NCI-H2029 (cell line): ENCODE data around the gene SMG6.

Experiments
- DNase-seq: peaks from one replicate; lab custom pipeline; 2025; lab: John Stamatoyannopoulos, UW

SMG6 gene

DNA sequence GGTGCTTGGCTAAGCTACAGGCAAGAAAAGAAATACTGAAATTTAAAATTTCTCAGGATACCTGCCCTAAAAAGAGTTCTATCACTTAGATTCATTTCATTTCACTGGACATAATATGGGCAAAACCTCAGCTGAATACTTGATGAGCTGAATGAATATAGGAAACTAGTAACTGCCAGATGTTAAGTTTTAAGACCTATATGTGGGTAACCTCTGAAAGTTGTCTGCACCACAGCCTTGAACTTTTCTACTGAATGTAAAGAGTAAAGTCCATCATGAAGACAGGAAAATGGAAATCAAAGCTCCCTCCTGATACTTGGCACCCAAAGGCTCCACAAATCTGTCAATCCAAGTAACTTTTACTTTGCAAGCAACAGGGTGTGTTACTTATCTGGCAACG lies 197.9 kb downstream of the SMG6 start:
- no peak for DNase-seq

DNA sequence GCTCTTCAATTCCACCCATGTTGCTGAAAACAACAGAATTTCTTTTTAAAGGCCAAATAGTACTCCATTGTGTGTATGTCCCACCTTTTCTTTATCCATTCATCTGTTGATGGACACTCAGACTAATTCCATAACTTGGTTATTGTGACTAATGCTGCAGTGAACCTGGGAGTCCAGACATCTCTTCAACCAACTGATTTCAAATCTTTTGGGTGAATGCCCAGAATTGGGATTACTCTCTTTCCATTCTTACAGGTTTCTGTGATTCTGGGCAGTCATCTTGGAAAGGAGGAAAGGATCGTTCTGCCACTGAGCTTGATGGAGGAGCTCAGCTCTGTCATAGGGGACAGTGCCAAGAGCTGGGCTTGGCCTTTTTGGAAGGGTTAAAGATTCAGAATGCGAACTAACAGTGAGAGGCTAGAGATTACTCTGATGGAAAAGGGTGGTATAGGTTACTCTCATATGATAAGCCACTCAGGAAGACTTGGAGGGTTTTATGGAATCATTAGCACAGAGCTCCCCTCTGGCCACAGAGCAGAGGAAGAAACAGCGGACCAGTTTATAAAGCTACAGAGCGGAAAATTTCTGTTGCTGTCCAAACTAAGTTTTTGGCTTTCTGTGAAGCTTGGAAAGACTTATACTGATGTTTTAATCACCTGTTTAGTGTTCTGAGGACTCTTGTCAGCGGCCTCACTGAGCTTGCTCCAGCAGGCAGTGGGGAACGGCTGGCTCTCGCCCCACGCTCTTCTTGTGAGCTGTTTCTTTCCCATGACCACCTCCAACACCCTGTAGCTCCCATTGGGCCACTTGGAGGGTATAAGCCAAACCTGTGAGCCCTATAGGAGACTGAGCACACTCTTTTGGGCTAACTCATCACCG lies 200.4 kb downstream of the SMG6 start:
- DNase-seq, result no peak

DNA sequence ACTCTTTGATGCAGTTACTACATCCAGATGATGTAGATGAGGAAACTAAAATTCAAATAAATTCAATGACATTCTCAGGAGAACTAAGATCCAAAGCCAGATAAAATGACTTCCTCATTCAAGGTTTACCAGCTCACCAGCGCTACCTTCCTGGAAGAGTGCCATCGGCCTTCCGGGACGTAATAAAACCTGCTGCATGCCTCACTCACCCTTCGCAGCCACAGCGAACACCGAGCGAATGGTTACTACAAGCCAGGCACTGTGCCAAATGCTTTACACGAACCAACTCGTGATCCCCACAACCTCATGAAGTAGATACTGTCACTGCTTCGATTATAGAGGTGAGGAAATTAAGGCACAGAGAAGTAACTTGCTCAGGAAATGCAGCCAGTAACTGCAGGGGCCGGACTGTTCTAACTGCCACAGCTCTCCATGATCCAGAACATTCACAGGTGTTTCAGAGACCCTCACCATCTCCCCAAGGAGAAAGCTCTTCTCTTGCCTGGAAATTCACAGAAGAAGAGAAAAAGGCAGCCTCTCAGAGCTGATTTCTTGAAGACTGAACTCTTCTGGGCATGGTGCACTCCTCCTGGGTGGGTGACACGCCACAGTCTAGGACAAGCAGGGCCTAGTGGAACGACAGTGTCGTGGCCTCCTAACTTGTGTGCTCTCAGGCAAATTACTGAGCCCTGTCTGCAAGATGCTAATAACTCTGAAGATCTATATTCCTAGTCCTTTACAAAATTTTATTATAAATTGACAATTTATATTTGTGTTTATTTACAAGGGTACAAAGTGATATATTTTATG lies 201.9 kb downstream of the SMG6 start:
- peak; percentile 71 for DNase-seq

DNA sequence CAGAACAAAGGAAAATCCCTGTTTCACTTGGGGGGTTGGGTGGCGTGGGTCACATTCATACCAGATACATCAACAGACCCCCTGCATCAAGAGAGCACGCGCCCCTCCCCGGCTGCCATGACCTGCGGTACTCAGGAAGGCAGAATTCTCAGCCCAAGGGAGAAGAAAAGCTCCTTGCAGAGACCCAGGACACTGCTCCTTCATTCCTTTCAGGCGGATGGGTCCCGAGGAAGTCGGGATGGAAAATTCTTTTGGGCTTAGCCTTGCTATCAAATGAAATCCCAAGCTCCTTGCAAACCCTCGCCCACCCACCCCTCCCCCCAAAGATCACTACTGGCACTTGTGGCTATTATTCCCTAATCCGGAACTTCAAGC lies 208.1 kb downstream of the SMG6 start:
- DNase-seq, result no peak

DNA sequence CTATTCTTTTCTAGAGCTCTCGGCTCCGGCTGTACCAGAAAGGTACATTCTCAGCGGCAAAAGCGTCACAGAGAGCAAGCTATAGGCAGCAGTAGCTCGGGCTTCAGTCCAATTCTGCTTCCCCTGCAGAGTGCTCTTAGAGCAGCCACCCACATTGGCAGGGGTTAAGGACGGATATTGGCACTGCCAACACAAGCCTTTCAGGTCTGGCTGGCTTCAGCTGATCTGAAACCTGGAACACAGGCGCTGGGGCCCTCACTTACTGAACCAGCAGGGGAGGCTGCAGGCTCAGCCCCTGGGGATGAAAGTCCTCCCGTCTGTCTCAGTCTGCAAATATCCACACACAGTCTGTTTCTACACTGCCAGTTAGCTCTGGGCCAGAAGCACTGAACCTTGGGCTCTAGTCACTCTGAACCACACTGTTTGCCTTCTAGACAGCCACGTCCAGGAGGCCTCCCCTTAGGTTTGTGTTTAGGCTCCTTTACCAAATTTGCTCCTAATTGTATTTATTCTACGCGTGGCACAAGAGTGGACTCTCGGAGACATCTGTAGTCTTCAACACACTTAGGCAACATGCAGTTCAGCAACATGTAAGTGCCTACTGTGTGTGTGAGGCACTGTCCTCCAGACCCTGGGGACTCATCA lies 208.6 kb downstream of the SMG6 start:
- DNase-seq, result peak; percentile 82

DNA sequence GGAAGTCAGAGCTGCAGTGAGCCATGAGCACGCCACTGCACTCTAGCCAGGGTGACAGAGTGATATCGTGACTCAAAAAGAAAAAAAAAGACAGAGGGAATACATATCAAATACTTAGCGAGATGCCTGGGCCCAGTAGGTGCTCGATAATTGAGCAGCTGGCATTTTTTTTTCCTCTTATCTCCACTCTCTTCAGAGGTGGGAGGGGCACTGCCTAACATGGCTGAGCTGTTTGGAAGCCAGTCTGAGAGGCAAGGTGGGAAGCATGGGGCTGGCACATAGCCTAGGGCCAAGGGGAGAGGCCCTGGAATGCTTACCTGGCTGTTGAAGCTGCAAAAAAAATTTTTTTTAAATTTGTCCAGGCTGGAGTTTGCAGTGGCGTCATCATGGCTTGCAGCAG lies 210.2 kb downstream of the SMG6 start:
- DNase-seq, result peak; percentile 47

DNA sequence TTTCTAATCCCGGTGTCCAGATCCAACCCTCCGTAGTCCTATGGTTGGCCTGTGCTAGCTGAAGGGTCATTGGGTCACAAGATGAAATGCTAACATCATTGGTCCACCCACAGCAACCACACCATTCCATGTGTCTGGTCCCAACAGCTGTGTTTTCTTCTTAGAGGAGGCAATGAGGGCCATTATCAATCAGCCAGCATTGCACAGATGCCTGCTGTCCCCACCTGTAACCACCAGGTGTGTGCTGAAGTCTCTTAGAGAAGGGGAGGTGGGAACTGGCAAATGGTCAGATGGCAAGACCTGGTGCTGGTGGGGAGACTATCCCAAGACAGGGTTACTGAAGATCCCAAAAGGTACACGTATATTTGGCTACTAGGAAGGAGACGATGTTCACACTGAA lies 211.3 kb downstream of the SMG6 start:
- no peak for DNase-seq

DNA sequence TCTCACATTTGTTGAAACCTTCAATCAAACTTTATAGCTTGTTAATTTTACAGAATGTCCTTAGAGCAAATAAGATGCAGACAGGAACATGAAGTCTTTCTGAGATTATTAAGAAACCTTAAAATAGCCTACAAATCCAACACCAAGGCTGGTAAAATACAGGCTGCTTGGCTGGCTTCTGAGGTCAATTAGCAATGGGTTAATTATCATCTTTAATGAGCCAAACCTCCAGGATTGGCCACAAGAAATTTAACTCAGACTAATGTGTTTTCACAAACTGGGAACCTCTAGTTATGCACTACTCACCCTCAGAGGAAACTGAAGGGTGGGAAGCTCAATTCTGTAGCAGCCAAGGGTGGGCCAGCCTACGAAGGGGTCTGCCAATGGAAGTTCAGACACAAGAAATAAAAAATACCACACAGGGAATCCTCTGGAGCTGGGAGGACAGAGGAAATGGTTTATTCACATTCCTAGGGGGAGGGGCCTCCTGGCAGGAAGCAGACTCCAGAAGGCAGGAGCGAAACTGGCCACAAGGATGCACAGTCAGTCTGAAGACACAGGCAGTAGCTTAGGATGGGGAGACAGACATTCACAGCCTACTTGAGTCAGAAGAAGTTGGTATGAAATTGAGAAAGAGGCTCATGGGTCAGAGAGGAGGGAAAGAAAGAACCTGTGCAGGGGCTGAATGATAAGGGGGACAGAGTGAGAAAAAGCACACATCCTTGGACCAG lies 212.6 kb downstream of the SMG6 start:
- no peak for DNase-seq

DNA sequence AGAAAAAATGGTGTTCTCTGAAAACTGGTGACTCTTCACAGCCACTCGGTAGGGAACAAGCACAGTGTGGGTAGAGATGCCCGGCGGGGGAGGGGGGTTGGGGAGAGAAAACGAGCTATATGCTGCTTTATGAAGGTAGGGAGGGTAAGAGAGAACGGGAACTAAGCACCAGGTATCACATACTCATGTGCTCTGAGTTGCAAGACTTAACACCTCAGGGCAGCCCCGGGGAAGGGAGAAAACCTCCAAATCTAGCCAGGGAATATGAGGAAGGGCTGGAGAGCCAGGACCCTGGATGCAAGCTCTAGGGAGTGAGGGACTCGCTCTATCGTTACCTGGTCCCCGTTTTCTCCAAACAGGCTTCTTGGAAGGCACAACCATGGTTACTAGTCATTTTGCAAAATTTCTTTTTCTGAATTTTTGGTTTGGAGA lies 213.4 kb downstream of the SMG6 start:
- DNase-seq, result no peak

DNA sequence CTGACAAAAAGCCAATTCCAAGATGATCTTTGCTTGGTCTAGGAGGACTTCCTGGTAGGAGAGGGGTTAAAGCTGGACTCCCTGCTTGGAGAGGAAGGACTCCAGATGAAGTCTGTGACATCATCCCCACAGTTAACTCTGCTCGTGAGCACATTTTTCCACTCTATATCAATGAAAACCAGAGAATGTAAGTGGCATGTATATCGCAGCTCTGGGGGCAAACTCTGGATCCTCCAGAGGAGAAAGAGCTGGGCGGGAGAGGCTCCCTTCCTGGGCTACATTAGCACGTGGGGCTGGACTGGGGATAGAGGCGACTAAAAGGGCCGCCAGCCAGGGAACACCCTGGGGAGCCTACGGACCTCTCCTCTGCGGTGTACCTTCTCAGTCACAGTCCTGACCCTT lies 214.6 kb downstream of the SMG6 start:
- no peak for DNase-seq

DNA sequence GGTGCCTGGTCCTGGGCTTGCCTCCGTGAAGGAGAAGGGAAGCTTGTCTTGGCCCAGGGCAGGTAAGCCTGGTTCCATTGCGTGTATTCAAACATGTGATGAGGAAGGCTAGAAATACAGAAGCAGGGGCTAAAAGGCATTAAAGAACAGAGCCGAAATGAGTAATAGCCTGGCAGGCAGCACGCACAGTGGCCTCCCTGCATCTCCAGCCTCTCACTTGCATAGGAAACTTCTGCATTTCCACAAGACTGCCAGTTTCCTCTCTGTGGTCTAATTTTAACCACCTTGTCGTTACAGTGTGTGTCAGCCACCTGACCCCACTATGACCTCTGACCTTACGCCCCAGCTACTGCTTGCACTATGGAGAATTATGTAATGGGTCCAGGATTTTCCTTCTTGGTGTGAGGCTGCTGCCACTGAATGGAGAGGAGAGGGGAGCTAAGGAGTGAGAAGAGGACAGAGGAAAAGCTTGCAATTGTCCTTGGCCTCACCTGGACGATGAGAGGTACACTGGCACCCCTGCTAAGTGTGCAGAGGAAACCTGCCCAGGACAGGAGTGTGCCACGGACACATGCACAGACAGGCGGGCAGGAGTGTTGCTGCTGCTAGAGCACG lies 215.9 kb downstream of the SMG6 start:
- no peak for DNase-seq

DNA sequence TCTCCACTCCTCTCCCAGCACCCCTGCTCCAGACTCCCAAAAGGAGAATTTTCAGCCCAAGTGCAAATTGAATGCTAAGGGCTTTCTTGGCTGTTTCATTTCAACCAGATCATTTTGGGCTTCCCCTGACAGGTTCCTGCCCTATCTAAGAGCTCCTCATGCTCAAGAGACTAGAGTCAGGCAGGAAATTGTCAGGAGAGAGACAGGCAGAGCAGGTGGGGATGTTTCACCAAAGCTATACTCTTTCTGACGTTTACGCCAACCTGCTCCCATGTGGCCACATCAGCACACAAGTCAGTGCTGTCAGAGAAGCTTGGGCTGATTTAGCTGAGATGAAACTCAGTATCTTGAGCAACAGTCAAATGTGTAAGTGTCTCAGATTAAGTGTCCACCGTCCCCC lies 217.3 kb downstream of the SMG6 start:
- DNase-seq, result no peak

DNA sequence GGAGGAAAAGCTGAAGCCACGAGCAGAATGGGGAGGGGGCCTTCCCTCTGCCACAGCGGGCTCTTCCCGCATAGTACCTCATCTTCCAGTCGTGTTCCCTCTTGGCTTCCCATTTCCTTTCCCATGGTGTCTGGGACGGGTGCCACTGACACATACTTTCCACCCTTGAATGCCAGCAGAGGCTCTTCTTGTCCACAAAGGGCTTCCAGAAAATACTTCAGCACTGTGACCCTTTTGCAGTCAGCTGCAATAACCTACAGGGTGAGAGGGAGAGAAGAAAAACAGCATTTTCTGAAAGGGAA lies 218.0 kb downstream of the SMG6 start:
- no peak for DNase-seq

DNA sequence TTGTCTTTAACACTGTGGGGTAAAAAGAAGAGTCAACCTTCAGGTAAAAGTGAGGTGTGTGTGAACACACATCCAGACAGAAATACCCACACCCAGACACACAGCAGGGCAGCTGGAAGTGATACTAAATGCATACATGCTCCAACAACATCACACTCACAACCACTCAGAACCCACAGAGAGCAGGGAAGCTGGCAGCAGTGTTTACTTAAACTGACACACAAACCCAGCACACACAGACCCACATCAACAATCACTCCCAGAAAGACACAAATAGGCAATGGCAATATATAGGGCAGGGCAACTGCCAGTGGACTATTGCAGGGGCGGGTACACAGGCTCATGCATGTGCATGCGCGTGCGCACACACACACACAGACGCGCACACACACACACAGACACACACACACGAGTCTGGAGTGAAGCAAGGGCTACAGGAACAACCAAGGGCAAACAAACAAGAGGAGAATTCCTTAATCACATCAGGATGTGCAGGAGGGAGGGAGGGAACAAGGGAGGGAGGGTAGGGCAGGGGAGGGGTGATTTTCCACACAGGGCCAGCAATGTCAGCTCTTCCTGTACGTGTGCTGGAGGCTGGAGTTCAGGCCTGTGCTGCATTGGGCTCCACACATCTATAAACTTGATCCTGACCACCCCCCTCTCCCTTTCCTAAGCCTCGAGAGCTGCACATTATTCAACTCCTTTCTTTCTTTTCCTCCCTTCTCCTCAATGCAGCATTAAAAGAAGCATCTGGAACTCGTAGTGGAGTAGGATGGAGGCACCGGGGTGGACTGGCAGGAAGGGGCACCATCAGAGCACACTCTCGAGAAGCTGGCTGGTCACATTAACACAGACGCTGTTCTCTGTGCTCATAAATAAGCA lies 218.6 kb downstream of the SMG6 start:
- peak; percentile 41 for DNase-seq

DNA sequence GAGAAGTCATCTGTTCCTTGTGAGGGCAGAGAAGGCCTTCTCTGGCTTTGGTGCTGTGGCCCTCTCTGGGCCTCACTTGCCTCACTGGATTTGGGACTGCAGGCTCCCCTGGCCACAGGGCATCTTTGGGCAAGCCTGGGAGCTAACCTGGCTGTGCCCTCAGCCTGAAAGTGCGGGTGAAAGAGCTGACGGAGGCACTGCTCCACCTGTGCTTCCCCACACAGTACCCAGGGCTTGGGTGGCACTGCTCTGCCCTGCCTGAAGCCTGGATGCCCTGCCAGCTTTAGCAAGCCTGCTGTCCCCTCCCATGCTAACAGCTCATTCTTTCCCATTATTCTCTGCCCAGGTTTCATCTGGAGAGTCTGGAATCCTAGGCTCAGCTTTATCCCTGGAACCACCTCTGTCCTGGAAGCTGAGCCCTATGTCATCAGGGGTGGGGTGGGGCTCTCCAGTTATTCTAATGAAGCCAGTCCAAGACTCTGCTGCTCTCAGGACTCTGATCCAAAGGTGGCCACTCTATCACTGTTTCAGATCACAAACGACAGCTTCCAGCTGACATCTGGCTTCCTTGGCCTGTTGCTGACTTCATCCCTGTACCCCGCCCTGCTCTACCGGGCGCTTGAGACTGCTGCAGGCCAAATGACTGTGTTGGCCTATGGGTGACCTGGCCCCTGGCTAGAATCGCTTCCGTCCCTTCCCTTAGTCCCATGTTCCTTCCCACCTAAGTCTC lies 219.4 kb downstream of the SMG6 start:
- DNase-seq, result no peak

DNA sequence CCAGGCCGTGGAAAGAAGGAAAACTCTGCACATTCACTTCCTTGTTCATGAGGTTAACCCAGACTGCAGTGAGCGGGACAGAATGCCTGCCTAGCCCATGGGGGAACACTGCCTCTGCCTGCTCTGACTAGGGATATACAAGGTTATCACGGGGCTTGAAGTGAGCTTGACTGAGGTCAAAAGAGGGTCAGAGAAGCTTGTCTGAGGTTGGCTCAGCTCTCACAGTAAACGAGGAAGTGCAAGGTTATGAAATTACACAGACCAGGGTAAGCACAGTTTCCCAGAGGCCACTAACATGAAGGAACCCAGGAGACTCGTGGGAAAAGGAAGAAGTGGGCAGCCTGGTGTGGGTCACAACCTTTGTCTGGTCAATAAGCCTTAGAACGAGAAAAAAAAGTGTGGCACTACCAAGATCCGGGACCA lies 220.0 kb downstream of the SMG6 start:
- no peak for DNase-seq

DNA sequence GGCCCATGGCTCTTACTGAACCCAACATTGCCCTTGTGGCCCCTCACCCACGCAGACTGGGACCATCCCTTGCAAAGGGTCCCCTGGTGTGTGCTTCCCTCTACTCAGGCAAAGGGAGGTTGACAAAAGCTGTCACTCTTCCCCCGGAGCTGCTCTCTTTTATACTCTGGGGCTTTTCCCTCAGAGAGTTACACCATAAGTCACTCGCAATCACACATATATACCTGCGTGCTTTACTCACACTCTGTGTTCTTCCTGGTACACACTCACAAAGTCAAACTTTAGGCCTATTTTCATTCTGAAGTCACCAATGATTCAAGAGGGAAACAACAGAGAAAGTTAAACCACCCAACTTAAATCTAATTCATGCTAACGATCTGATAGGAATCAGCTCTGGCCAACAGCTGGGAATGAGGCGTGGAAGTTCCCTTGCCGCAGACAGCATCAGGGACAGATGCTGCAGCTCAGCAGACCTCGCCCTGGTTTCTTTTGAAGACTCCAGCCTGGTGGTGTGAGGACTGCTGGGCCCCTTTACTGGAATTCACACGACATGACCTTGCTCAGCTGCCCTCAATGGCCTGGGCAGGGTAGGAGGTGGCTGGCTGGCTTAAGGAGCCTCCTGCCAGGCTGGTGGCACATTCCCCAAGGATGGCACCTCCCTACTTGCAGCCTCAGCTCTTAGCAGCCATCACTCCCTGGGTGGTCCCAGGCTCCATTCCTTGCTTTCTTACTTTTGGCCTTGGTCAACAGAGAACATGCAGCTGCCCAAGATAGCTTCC lies 221.4 kb downstream of the SMG6 start:
- no peak for DNase-seq

DNA sequence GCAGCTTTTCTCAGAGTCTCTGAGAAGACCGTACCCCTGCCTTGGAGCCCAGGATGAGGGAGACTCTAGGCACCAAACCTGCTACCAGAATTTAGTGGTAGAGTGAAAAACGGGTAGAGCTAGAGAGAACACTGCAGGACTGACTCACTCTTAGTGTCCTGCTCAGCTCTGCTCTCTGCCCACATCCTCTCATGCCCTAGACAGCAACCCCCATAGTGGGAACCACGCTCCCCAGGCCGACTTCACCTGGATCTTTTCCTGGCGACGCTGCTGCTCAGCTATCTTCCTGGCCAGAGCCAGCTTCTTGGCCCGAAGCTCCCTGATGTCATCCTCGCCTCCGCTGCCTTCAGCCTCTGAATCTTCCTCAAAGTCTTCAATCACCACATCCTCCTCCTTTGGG lies 222.0 kb downstream of the SMG6 start:
- no peak for DNase-seq

DNA sequence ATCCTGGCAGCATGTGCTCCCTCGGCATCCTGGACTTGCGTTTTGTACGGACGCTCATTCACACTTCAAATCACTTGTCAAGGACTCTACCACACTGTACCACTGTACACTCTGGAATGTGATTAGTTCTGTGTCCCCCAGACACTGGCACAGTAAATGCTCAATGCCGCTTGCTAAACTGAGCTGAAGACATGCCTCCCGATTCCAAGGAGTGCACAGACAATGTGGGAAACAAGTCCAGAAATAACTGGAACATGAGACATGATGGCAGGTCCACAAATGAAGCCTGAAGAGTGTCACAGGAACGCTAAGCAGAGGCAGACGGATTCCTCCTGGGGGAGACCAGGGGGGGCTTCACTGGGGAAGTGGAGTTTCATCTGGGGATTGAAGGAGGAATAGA lies 226.5 kb downstream of the SMG6 start:
- no peak for DNase-seq
